WTC11 (cell line): Measurements from ENCODE around the gene ABCA1.

Experiments used
- FOXJ3 ChIP-seq: sonication (generic); formaldehyde crosslinking; IDR thresholded peaks from 2 replicates; pipeline ENCODE4 v1.9.0; 2021; ENCODE audit warnings: missing genetic modification reagents, mild to moderate bottlenecking, borderline replicate concordance
- JUN ChIP-seq: sonication (generic); formaldehyde crosslinking; IDR thresholded peaks from 2 replicates; pipeline ENCODE4 v1.8.0; 2023; ENCODE audit warnings: mild to moderate bottlenecking, missing genetic modification reagents
- NFE2L1 ChIP-seq: sonication (generic); formaldehyde crosslinking; IDR thresholded peaks from 2 replicates; pipeline ENCODE4 v1.8.1; 2023; ENCODE audit warnings: missing genetic modification reagents
- TEAD4 ChIP-seq: sonication (generic); formaldehyde crosslinking; IDR thresholded peaks from 2 replicates; pipeline ENCODE4 v1.8.0; 2022; ENCODE audit warnings: mild to moderate bottlenecking, missing genetic modification reagents
- ZNF121 ChIP-seq: sonication (generic); formaldehyde crosslinking; IDR thresholded peaks from 2 replicates; pipeline ENCODE4 v1.8.0; 2023; ENCODE audit warnings: missing genetic modification reagents
- ZNF138 ChIP-seq: sonication (generic); formaldehyde crosslinking; conservative IDR thresholded peaks from 2 replicates; pipeline ENCODE4 v1.8.1; 2022; ENCODE audit warnings: mild to moderate bottlenecking, moderate library complexity, missing genetic modification reagents
- ZNF423 ChIP-seq: fragments of 250-450 bp; sonication (Bioruptor Pico); IDR thresholded peaks from 2 replicates; pipeline ENCODE4 v2.1.2; 2022; ENCODE audit warnings: mild to moderate bottlenecking, moderate library complexity
- TF ChIP-seq, protein P1 (sequence below): fragments of 200-600 bp; IDR thresholded peaks from 2 replicates; pipeline ENCODE4 v1.8.0; 2022; ENCODE audit warnings: antibody characterized with exemption
- TF ChIP-seq, protein P2 (sequence below): sonication (generic); formaldehyde crosslinking; IDR thresholded peaks from 2 replicates; pipeline ENCODE4 v1.8.1; 2023; ENCODE audit warnings: mild to moderate bottlenecking, missing genetic modification reagents, moderate library complexity

DNA sequence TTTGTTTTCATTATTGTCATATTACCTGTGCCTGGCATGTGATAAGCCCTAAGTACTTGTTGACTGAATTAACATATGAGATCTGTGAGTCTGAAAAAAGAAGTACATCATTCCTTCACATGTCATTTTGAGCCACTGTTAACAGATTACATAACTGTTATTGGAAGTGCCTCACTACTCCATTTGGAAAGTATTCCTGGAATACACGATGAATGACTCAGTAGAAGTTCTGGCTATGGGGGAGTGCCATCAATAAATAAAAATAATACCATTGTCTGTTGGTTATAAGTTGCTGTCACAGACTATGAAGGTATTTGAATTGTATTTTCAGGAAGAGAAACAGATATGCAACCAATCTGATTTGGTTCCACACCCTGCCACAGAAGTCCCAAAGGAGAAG lies 151.2 kb downstream of the ABCA1 start:
- TF ChIP-seq, protein P1, sequence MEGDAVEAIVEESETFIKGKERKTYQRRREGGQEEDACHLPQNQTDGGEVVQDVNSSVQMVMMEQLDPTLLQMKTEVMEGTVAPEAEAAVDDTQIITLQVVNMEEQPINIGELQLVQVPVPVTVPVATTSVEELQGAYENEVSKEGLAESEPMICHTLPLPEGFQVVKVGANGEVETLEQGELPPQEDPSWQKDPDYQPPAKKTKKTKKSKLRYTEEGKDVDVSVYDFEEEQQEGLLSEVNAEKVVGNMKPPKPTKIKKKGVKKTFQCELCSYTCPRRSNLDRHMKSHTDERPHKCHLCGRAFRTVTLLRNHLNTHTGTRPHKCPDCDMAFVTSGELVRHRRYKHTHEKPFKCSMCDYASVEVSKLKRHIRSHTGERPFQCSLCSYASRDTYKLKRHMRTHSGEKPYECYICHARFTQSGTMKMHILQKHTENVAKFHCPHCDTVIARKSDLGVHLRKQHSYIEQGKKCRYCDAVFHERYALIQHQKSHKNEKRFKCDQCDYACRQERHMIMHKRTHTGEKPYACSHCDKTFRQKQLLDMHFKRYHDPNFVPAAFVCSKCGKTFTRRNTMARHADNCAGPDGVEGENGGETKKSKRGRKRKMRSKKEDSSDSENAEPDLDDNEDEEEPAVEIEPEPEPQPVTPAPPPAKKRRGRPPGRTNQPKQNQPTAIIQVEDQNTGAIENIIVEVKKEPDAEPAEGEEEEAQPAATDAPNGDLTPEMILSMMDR: no peak
- TF ChIP-seq ZNF121 (CRISPR knock-in tag) (no peak), ZNF138 (CRISPR knock-in tag) (no peak), NFE2L1 (no peak), ZNF423 (CRISPR knock-in tag) (no peak), FOXJ3 (CRISPR knock-in tag) (no peak), TEAD4 (CRISPR knock-in tag) (no peak), JUN (CRISPR knock-in tag) (no peak)
- TF ChIP-seq, protein P2, sequence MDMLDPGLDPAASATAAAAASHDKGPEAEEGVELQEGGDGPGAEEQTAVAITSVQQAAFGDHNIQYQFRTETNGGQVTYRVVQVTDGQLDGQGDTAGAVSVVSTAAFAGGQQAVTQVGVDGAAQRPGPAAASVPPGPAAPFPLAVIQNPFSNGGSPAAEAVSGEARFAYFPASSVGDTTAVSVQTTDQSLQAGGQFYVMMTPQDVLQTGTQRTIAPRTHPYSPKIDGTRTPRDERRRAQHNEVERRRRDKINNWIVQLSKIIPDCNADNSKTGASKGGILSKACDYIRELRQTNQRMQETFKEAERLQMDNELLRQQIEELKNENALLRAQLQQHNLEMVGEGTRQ (CRISPR knock-in tag): no peak
